ENCODE results near the gene ALG13. TPM values are rescaled to one million over a fixed set of nuclear protein-coding genes. Genes with fewer than 3 reads are reported as not detected.

ALG13 gene
- total and polyA plus RNA-seq, 2 of the 8 experiments (the other 6 are each of a cell fraction or from before 2014, with no cell fraction given) = 44.3 to 93.6 TPM

DNA sequence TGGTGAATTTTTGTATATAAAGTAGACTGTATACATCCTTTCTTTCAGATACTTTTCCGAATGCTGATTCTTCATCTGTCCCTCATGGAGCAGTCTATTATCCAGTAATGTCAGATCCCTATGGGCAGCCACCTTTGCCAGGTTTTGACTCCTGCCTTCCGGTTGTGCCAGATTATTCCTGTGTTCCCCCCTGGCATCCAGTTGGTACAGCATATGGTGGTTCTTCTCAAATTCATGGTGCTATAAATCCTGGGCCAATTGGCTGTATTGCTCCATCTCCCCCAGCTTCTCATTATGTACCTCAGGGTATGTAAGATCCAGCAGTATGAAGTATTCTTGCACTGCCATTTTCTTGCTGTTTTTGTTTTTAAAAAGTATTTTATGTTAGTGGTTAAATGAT, 78.7 kb downstream of the ALG13 start:
- H4K5ac ChIP-seq (ENCODE audit: insufficient read length, low read depth, low read length) = no peak overlapping the region
- DNase-seq (ENCODE audit: low read depth in 1 of 2, low spot score in 2 of 2) (no peak), FAIRE-seq (no peak)
- H3K9ac ChIP-seq (replicated peaks in 1 of 4; ENCODE audit: extremely low read depth in 1 of 4, low read depth in 3 of 4, low read length in 3 of 4) = no peak overlapping the region
- H4K8ac ChIP-seq (ENCODE audit: extremely low read depth, insufficient read depth, low read length) = no peak overlapping the region
- H2BK12ac ChIP-seq (ENCODE audit: low read depth, low read length) = no peak overlapping the region
- no peak overlapping the region for H3K14ac ChIP-seq (ENCODE audit: insufficient read length)
- no peaks in the 10 kb centered on the region for H3K79me1 ChIP-seq (ENCODE audit: low read depth, low read length)
- no peaks in the 10 kb centered on the region for H3K4me1 ChIP-seq (replicated peaks in 1 of 4; ENCODE audit: control insufficient read depth in 3 of 4, insufficient read depth in 4 of 4, low read length in 3 of 4)
- H3K4me3 ChIP-seq (ENCODE audit: extremely low read depth in 1 of 4, insufficient read depth in 2 of 4, low read depth in 3 of 4, low read length in 4 of 4) = no peak overlapping the region
- CTCF ChIA-PET (ENCODE audit: partially characterized antibody) = interaction anchor here (0.6 kb wide), 1 partner anchor 1543 kb away, joined by 3 read pairs; no protein-coding TSS in a partner anchor
- no peak overlapping the region for H3K23ac ChIP-seq (ENCODE audit: insufficient read length)
- no peak overlapping the region for H2BK120ac ChIP-seq (replicated peaks; ENCODE audit: low read depth, low read length)
- WGBS, 2 experiments (ENCODE audit: extremely low coverage in 1 of 2, insufficient coverage in 1 of 2, insufficient read length in 1 of 2, insufficient replicate concordance in 2 of 2, low coverage in 1 of 2, low lambda C conversion rate in 2 of 2, missing lambda C conversion rate in 1 of 2) = 94% methylated on average over 2 of the region's 2 CpGs; no CpG with 5 or more reads in 1 of the 2 experiments
- H3K18ac ChIP-seq (ENCODE audit: extremely low read depth, low read length) = no peak overlapping the region
- no peak overlapping the region for H2BK20ac ChIP-seq (ENCODE audit: low read length)
- no peak overlapping the region for H2AFZ ChIP-seq (ENCODE audit: low read length)
- H2AK5ac ChIP-seq (ENCODE audit: low read depth, low read length) = no peak overlapping the region
- no peaks in the 10 kb centered on the region for H3K9me3 ChIP-seq (ENCODE audit: insufficient read depth in 2 of 2, low read depth in 1 of 2, low read length in 1 of 2)
- H3K27ac ChIP-seq (ENCODE audit: low read depth, low read length) = no peak overlapping the region
- peaks cover 0 to 2% (median 0%) of the 10 kb centered on the region in 4 experiments; a peak in 2 of 8 replicates for H3K36me3 ChIP-seq (ENCODE audit: control insufficient read depth in 2 of 4, insufficient read depth in 4 of 4, low read length in 3 of 4)
- no peak overlapping the region for H2BK15ac ChIP-seq (ENCODE audit: low read length)
- POLR2A ChIA-PET (ENCODE audit: partially characterized antibody) = no interaction called here
- H4K91ac ChIP-seq (replicated peaks; ENCODE audit: insufficient read length, low read length) = no peak overlapping the region
- no peaks in the 10 kb centered on the region for H3K79me2 ChIP-seq (ENCODE audit: control insufficient read depth in 1 of 2, insufficient read depth in 2 of 2, low read length in 2 of 2)
- H3K27me3 ChIP-seq (replicated peaks in 1 of 4; ENCODE audit: control insufficient read depth in 3 of 4, extremely low read depth in 1 of 4, insufficient read depth in 3 of 4, low read length in 3 of 4) = no peaks in the 10 kb centered on the region
- no peak overlapping the region for H3K4me2 ChIP-seq (ENCODE audit: insufficient read depth in 1 of 2, low read depth in 2 of 2, low read length in 2 of 2)
- H4K20me1 ChIP-seq (replicated peaks in 1 of 2; ENCODE audit: control insufficient read depth in 1 of 2, insufficient read depth in 2 of 2, low read length in 2 of 2) = no peaks in the 10 kb centered on the region
- no peak overlapping the region for H3K56ac ChIP-seq (replicated peaks; ENCODE audit: insufficient read length, low read depth, low read length)
- no peak overlapping the region for H2BK5ac ChIP-seq (ENCODE audit: low read depth, low read length)
- no peaks in the 10 kb centered on the region for H3K23me2 ChIP-seq (ENCODE audit: low read depth, low read length)
- no peak overlapping the region for H3K4ac ChIP-seq (replicated peaks; ENCODE audit: insufficient read length, low read depth, low read length)
